OCI-M2 (cell line): Measurements from ENCODE around the gene DDX39A.
A peak's percentile ranks its signal among the peaks of the same experiment; 100 is the strongest.
"Not testable (repeated sequence)": the region's sequence is repeated elsewhere in the genome, so short reads cannot be mapped to it uniquely, and the experiment has no call there.

Source experiments
- DNase-seq: peaks from one replicate; lab custom pipeline; 2025; ENCODE audit not compliant: unreplicated experiment; lab: John Stamatoyannopoulos, UW

DDX39A gene

DNA sequence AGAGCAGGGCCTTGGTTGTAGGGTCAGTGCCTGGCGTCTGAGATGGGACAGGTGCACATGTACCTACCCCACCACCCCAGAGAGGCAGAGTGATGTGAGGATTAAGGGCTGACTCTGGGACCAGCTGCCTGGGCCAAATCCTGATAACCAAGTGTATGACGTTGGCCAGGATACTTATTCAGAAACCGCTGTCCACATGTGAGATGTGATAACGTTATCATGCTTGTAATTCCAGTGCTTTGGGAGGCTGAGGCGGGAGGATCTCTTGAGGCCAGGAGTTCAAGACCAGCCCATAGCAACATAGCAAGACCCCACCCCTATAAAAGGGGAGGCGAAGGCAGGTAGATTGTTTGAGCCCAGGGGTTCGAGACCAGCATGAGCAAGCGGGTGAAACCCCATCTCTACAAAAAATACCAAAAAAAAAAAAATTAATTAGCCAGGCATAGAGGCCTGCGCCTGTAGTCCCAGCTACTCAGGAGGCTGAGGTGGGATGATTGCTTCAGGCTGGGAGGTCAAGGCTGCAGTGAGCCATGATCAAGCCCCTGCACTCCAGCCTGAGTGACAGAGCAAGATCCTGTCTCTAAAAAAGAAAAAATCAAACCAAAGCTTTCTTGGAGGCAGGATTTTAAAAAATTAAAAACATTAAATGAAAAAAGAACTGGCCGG, 27.9 kb downstream of the DDX39A start:
- DNase-seq = no peak

DNA sequence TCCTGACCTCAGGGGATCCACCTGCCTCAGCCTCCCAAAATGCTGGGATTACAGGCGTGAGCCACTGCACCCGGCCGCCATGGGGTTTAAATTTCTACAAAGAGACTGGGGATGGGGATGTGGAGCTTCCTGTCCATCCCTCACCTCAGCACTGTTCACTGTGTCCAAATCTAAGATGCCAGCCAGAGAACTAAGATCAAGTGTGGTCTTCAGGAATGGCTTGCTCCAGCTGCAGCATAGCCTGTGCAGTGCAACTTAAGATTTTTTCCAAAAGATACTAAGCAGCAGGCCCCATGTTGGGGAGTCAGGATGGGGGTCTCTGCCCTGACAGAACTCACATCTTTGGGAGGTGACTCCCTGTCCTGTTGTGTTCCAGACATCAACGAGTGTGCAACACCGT, 28.6 kb downstream of the DDX39A start:
- DNase-seq = no peak

DNA sequence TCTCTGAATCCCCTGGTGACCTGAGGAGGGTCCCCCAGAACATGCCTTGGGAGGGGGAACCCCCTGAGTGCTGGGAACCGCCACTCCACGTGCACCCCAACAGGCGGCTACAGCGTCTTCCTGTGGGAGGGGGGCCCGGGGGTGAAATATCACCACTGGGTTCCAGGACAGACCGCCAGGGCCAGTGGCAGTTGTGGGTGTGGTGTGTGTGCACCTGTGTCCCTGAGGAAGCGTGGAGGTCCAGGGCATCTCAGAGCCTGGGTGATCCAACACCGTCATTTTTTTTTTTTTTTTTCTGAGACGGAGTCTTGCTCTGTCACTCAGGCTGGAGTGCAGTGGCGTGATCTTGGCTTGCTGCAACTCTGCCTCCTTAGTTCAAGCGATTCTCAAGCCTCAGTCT, 33.6 kb downstream of the DDX39A start:
- no peak for DNase-seq

DNA sequence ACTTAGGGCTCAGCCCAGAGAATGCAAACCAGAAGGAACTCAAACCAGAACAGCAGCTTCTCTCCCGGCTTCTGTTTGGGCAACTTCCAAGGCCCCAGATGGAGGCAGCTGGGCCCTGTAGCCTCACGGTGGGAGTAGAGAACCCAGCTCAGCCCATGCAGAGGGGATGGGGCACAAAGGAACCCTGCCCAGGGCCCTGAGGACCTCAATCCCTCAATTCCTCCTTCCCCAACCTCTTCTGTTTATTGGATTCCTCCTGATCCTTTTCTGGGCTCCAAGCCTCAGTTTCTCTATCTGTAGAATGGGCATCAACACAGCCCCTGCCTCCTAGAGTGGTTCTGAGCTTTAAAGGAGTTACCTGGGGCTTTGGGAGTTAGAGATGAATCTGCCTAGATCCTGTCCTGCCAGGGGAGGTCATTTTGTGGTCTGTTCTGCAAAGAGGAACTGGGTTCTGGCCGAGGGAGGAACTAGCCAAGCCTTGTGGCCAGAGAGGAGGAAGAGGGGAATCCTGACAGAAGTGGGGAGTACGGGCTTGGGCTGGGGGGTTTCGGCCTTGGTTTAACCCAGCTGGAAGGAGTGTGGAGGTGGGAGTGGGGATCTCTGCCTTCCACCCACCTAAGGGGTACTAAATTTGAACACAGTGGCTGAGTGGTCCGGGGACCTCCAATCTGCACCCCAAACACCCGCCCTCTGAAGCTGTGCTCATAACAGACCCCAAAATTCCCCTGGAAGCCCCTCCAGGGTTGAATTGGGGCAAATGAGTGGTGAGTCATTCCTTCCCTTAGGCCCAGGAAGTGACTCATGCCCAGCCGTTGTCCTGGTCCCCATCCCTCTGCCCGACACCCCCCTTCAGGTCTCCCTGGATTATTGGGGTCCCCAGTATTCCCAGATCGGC, 35.2 kb downstream of the DDX39A start:
- peak; percentile 88 for DNase-seq

DNA sequence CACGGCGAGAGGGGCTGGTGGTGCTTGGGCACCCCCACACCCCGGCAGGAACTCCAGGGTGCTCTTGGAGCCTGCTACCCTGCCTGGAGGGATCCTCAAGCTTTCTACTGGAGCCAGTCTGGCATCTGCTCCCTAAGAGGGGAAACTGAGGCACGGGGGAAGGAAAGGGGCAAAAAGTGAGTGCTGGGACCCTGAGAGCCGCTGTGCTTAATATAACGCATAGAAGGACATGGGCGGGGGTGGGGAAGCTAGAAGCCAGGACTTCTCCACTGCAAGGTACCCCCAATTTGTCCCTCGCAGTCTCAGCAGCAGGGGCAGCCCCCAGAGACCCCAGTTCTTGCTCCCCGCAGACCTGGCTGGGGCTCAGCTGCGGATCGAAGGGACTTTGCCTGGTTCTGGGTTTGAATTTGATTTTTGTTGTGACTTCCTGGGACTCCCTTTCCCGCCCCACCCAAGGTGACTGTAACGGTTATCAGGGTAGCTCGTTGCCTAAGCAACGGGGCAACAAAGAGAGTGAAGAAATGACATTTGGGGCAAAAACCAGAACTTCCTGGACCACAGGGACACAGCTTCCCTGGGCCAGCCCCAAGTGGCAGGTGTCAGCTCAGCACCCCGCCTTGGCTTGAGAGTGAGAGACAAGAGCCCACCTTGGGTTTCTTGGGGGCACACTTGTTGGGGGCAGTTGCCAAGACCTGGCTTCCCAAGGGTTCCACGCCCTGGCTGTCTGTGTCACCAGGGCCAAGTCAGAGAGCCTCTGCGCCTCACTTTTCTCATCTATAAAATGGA, 37.3 kb downstream of the DDX39A start:
- peak; percentile 76 for DNase-seq

DNA sequence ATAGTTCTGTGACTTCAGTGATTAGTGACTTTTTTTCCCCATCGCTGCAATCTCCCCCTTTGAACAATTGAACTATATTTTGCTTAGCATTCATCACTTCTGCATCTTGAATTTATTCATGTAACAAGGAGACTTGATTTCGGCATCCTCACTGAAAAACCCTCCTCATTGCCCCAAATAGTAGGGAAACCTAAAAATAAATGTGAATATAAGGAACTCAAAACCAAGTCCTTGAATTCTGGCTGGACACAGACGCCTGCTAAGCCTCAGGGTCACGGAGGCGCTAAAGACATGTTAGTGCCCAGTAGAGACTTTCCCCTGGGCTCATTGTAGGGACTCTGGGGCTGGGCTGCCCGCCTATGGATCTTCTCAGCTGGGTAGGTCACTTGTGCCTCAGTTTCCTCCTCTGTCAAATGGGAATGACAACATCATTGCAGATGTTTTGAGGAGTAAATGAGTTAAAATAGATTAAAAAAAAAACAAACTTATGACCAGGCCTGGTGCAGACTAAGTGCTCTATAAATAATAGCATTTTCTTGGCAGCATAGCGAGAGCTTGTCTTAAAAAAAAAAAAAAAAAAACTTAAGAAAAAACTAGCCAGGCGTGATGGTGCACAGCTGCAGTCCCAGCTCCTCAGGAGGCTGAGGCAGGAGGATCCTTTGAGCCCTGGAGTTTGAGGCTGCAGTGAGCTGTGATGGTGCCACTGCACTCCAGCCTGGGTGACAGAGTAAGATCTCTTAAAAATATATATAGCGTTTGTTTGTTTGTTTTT, 39.7 kb downstream of the DDX39A start:
- no peak for DNase-seq

DNA sequence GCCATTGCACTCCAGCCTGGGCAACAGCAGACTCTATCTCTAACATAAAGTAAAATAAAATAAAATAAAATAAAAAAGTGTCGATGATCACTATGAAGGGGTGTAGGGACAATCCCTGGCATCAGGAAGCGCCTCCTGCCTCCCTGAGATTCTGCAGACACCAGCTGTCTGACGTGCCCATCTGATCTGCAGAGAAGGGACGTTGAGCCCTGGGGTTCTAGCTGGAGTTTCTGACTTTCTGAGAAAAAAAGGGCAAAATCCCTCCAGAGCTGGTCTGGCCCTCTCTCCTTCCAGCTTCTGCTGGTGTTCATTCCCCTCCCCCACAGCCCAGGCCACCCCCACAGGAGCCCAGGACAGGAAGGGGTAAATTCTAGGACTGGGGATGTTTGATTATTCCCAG, 40.3 kb downstream of the DDX39A start:
- DNase-seq = no peak

DNA sequence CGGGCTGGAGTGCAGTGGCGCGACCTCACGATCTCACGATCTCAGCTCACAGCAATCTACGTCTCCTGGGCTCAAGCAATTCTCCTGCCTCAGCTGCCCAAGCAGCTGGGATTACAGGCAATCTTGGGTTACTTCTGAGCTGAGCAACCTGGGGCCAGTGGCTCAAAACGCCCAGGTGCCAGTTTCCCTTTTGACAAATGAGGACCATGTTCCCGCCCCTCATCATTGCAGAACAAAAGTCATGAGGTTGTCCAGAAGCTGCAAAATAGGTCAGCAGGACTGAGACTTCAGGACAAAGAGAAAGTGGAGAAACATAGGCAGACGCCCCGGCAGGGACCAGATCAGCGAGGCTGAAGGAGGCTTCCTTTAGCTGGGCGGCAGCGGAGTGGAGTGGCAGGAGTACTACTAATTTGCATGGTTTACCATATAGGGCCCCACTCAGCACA, 41.2 kb downstream of the DDX39A start:
- no peak for DNase-seq

DNA sequence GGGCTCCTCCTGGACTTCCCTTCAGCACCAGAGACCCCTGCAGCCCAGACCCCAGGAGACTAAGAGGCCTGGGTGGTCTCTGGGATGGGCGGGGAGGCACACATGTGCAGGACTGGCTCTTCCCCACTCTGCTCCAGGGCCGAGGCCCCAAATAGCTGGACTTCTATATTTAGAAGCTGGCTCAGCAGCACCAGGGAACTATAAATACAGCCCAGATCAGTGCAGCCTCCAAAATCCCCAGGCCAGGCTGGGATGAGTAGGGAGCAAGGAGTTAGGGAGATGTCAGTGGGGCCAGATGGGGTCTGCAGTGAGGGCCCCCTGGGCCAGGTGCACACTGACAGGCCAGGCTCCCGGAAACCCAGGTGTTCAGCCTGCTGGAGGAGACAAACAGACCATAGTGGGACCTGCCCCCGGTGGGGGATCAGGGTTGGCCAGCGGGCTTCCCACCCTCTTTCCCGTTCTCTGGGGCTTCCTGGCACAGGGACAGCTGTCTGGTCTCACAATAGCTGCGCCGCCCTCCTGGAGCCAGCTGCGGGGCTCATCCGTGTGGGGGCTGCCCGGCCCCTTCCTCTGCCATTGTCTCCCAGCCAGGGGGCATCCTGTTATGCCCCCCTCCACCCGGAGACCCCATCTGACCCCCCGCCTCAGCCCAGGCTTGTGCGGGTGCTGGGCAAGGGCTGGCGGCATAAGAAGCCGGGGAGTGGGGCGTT, 43.4 kb downstream of the DDX39A start:
- DNase-seq = no peak

DNA sequence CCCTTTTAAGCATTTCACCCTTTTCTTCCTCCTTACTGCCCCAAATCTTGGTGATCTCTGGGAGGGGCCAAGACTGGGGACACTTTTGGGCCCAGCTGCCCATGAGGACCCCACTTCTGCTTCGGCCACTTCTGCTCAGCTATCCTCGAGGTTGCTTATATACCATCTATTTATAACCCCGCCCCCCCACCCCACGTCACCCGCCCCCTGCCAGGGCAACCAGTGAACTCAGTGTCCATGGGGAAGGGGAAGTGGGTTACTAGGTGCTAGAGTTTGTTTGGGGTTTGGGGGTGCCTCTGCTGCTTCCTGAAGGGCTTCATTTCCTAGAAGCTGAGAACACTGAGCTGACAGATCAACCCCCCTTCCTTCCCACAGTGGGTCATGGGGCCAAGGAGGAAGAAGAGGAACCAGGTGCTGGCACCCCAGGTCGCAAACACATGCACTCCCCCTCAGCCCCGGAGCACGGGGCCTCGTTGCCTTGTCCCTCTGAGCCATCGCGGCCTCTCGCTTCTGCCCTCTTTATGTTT, 44.0 kb downstream of the DDX39A start:
- DNase-seq = no peak

DNA sequence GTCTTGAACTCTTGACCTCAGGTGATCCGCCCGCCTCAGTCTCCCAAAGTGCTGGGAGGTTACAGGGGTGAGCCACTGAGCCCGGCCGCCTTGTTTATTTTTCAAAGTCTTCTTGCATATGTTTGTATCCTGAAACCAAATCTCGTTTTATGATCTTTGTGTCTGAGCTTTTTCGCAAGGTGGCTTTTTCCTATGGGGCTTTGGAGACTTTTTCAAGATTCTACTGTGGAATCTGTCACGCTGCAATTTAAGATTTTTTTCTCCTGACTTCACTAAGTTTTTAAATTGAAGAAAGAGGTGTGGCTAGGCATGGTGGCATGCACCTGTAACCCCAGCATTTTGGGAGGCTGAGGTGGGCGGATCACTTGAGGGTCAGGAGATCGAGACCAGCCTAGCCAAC, 44.8 kb downstream of the DDX39A start:
- not testable (repeated sequence) for DNase-seq

DNA sequence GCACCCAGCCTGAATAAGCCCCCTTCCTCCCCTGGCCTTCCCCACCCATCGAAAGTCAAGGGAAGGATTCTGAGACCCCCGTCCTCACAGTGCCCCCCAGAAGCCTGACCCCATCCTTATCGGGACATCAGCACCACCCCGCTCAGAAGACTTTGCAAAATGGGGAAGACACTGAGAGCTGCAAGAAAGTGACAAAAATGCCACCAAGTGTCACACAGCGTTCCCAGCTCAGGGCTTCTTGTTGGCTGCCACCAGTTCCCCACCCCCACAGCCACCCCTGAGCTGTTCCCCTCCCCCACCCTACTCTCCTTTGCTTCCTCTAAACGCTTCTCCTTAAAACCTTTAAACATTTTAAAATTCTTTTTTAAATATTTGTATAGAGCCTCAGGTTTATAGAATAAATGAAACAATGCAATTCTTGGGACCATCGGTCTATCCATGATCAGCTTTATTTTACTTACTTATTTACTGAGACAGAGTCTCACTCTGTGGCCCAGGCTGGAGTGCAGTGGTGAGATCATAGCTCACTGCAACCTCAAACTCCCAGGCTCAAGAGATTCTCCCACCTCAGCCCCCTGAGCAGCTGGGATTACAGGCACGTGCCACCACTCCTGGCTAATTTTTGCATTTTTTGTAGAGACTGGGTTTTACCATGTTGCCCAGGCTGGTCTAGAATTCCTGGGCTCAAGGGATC, 46.6 kb downstream of the DDX39A start:
- DNase-seq = not testable (repeated sequence)

DNA sequence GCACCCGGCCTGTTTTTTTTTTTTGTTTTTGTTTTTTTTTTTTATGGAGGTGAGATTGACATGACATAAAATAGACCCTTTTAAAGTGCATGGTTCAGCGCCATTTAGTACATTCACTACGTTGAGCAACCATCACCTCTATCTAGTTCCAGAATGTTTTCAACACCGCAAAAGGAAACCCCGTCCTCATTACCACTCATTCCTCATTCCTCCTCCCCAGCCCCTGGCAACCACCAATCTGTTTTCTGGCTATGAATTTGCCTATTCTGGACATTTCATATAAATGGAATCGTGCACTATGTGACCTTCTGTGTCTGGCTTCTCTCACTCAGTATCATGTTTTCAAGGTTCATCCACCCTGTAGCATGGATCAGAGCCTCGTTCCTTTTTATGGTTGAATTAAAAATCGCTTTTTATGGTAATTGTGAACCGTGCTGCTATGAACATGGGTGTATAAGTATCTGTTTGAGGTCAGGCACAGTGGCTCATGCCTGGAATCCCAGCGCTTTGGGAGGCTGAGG, 47.8 kb downstream of the DDX39A start:
- DNase-seq = no peak

DNA sequence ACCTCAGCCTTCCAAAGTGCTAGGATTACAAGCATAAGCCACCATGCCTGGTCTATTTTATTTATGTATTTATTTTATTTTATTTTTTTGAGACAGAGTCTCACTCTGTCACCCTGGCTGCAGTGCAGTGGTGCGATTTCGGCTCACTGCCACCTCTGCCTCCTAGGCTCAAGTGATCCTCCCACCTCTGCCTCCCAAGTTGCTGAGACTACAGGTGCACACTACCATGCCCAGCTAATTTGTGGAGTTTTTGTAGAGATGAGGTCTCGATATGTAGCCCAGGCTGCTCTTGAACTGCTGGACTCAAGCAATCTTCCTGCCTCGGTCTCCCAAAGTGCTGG, 48.2 kb downstream of the DDX39A start:
- no peak for DNase-seq

DNA sequence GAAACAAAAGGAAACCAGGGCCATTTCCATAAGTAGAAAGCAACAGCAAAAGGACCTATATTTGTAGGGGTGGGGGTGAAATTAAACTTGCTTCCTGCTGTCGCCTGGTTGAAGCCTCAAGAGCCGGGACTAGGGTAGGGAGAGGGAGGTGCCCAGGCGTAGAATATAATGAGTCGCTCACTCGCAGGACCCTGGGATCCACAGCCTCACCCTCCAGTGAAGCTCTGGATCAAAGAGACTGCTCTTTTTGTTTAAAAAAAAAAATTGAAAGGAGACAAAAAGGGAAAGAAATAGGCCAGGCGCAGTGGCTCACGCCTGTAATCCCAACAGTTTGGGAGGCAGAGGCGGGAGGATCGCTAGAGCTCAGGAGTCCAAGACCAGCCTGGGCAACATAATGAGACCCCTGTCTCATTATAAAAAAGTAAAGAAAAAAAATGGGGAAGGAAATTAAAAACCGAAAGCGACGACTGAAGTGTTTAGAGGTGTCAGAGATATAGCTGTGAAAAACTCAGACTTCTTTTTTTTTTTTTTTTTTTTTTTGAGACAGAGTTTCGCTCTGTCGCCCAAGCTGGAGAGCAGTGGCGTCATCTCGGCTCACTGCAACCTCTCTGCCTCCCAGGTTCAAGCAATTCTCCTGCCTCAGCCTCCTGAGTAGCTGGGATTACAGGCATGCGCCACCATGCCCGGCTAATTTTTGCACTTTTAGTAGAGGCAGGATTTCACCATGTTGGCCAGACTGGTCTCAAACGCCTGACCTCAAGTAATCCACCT, 48.8 kb downstream of the DDX39A start:
- DNase-seq = no peak

DNA sequence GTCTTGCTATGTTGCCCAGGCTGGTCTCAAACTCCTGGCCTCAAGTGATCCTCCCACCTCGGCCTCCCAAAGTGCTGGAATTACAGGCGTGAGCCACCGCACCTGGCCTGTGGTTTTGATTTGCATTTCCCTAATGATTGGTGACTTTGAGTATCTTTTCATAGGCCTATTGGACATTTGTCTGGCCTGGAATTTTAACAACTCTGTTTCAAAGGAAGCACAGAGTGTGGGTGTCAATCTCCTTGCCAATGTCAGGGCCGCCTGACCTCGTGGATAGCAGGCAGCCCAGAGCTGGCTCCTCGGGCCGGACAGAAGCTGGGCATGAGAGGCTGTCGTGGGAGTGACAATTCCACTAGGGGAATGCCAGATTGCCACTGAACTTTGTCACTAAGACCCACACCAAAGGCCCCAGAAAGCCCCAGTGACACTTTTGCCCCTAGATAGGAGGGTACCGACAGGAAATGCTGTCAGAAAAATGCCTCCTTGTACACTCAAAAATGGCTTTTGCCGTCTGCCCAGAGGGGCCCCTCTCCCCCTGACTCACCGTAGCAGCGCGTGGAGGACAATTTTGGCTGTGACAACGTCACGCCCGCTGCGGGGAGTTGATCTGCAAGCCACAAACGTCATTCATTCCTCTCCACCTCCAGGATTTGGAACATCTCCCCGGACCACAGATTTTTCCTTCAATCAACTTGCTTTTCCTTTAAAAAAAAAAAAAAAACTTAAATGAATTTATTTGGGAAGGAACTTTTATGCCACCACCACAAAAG, 49.6 kb downstream of the DDX39A start:
- DNase-seq = no peak

DNA sequence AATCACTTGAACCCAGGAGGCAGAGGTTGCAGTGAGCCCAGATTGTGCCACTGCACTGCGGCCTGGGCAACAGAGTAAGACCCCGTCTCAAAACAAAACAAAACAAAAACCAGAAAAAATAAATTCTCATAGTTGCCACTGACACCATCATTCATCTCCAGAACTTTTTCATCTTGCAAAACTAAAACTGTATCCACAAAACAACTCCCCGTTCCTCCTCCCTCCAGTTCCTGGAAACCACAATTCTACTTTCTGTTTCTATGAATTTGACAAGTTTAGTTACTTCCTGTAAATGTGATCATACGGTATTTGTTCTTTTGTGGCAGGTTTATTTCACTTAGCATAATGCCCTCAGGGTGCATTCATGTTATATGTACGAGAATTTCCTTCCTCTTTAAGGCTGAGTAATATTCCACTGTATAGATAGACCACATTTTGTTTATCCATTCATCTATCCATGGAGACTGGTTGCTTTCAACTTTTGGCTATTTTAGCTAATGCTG, 51.1 kb downstream of the DDX39A start:
- DNase-seq = no peak

DNA sequence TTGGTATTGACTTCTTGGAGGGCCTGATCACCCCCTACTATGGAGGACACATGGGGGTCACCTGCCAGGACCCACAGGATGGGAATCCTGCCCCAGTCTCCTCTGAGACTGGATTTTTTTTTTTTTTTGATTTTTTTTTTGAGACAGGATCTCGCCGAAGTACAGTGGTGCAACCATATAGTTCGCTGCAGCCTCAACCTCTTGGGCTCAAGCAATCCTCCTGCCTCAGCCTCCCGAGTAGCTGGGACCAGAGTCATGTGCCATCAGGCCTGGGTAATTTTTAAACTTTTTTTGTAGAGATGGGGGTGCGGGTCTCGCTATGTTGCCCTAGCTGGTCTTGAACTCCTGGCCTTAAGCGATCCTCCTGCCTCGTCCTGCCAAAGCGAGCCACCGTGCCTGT, 52.1 kb downstream of the DDX39A start:
- no peak for DNase-seq
